K562 (cell line): ENCODE data around the gene PRELID1. TPM values are rescaled to one million over a fixed set of nuclear protein-coding genes. Genes with fewer than 3 reads are reported as not detected.

Source experiments
- CBX2 ChIP-seq: fragments of 200-600 bp; sonication (generic); IDR thresholded peaks from one replicate; pipeline ENCODE4 v1.6.1; 2012; ENCODE audit warnings: mild to moderate bottlenecking, low read length, inconsistent platforms; ENCODE audit not compliant: insufficient read depth, poor library complexity, severe bottlenecking
- DIDO1 ChIP-seq: fragments of 450-650 bp; IDR thresholded peaks from 2 replicates; pipeline ENCODE4 v1.6.1; 2016; ENCODE audit warnings: low read depth, missing biosample characterization, missing genetic modification characterization
- DNMT1 ChIP-seq: fragments of 450-650 bp; IDR thresholded peaks from 2 replicates; pipeline ENCODE4 v1.6.1; 2016; ENCODE audit warnings: antibody characterized with exemption, mild to moderate bottlenecking
- ETV1 ChIP-seq: fragments of 450-650 bp; conservative IDR thresholded peaks from 2 replicates; pipeline ENCODE4 v1.6.1; 2016; ENCODE audit warnings: missing genetic modification characterization, control low read depth, low read depth, missing compliant biosample characterization
- FOXP1 ChIP-seq: sonication (generic); formaldehyde crosslinking; IDR thresholded peaks from 2 replicates; pipeline ENCODE4 v1.8.0; 2022; ENCODE audit warnings: mild to moderate bottlenecking, missing genetic modification reagents
- GTF2F1 ChIP-seq: IDR thresholded peaks from 2 replicates; pipeline ENCODE4 v1.6.1; 2011; ENCODE audit warnings: low read depth, low read length, improper control_type of control experiment
- JUND ChIP-seq, 2 experiments: IDR thresholded peaks; 2 replicates in 1 of 2; 3 replicates in 1 of 2; pipeline ENCODE4 v1.6.1; 2011; ENCODE audit warnings: borderline replicate concordance in 2 of 2, low read depth in 2 of 2, low read length in 2 of 2, improper control_type of control experiment in 1 of 2, missing biosample characterization in 1 of 2, missing genetic modification characterization in 1 of 2, missing genetic modification reagents in 1 of 2
- KAT7 ChIP-seq: sonication (generic); formaldehyde crosslinking; IDR thresholded peaks from 2 replicates; pipeline ENCODE4 v1.8.0; 2022; ENCODE audit warnings: missing genetic modification reagents, mild to moderate bottlenecking, borderline replicate concordance
- MBD2 ChIP-seq: sonication (generic); IDR thresholded peaks from 2 replicates; pipeline ENCODE4 v1.6.1; 2016; ENCODE audit warnings: low read depth, borderline replicate concordance
- PHF20 ChIP-seq: fragments of 450-650 bp; IDR thresholded peaks from 2 replicates; pipeline ENCODE4 v1.6.1; 2018; ENCODE audit not compliant: partially characterized antibody
- POU5F1 ChIP-seq: fragments of 150-350 bp; IDR thresholded peaks from 2 replicates; pipeline ENCODE4 v1.6.1; 2014; ENCODE audit warnings: borderline replicate concordance, low read length, low read depth, mild to moderate bottlenecking; ENCODE audit not compliant: partially characterized antibody
- ZC3H8 ChIP-seq: fragments of 450-650 bp; IDR thresholded peaks from 2 replicates; pipeline ENCODE4 v1.6.1; 2017
- ZFP1 ChIP-seq: fragments of 450-650 bp; formaldehyde crosslinking; IDR thresholded peaks from 2 replicates; pipeline ENCODE4 v1.4.0; 2020; ENCODE audit warnings: mild to moderate bottlenecking, mixed read lengths
- ZNF124 ChIP-seq: sonication (generic); formaldehyde crosslinking; IDR thresholded peaks from 2 replicates; pipeline ENCODE4 v1.8.1; 2022; ENCODE audit warnings: missing genetic modification reagents
- ZNF347 ChIP-seq: fragments of 450-650 bp; formaldehyde crosslinking; IDR thresholded peaks from 2 replicates; pipeline ENCODE4 v1.4.0; 2020; ENCODE audit warnings: low read depth, mild to moderate bottlenecking, moderate library complexity
- ZNF75A ChIP-seq: fragments of 450-650 bp; formaldehyde crosslinking; IDR thresholded peaks from 2 replicates; pipeline ENCODE4 v1.4.0; 2020; ENCODE audit warnings: mild to moderate bottlenecking
- polyA plus RNA-seq, 8 experiments: library from polyadenylated mRNA; depleted of rRNA in 4 of 8; stranded (reverse) in 5 of 8; unstranded in 3 of 8; fragments of >200 nt; fragmentation: Nextera tagmentation in 2 of 8; fragmentation: Illumina TruSeq in 1 of 8; extraction: Ambion mirVana in 2 of 8; extraction: Trizol in 1 of 8; gene quantifications; 2 replicates each; pipeline versions ENCODE4 v1.2.1 to v1.2.3, GENCODE V29; 2011 to 2014; ENCODE audit warnings: inconsistent platforms in 1 of 8, missing spikeins in 1 of 8
- total RNA-seq, 7 experiments: library from RNA; depleted of rRNA in 6 of 7; stranded (reverse); fragments of >200 nt in 6 of 7; fragmentation: Illumina TruSeq in 2 of 7; extraction: Trizol in 2 of 7; gene quantifications; 2 replicates each; pipeline versions ENCODE4 v1.2.1 to v1.2.3, GENCODE V29; 2011 to 2021; ENCODE audit warnings: low replicate concordance in 1 of 7
- TF ChIP-seq, protein P1 (sequence below): fragments of 450-650 bp; formaldehyde crosslinking; IDR thresholded peaks from 2 replicates; pipeline ENCODE4 v1.4.0; 2020; ENCODE audit warnings: mild to moderate bottlenecking, moderate library complexity
- TF ChIP-seq, protein P2 (sequence below): fragments of 450-650 bp; IDR thresholded peaks from 2 replicates; pipeline ENCODE4 v1.6.1; 2016; ENCODE audit warnings: borderline replicate concordance
- TF ChIP-seq, protein P3 (sequence below): fragments of 250-450 bp; sonication (Bioruptor Pico); IDR thresholded peaks from 2 replicates; pipeline ENCODE4 v1.6.1; 2021; ENCODE audit warnings: mild to moderate bottlenecking
- TF ChIP-seq, protein P4 (sequence below), 2 experiments: IDR thresholded peaks in 1 of 2; conservative IDR thresholded peaks in 1 of 2; 2 replicates each; pipeline ENCODE4 v1.6.1; 2016; ENCODE audit warnings: low read depth in 2 of 2, mild to moderate bottlenecking in 1 of 2, missing compliant biosample characterization in 1 of 2, missing genetic modification characterization in 1 of 2, moderate library complexity in 1 of 2

PRELID1 gene
- total and polyA plus RNA-seq, 9 of the 15 experiments (the other 6 are each of a cell fraction or from before 2014, with no cell fraction given) = 40.1 to 484 (median 340) TPM

DNA sequence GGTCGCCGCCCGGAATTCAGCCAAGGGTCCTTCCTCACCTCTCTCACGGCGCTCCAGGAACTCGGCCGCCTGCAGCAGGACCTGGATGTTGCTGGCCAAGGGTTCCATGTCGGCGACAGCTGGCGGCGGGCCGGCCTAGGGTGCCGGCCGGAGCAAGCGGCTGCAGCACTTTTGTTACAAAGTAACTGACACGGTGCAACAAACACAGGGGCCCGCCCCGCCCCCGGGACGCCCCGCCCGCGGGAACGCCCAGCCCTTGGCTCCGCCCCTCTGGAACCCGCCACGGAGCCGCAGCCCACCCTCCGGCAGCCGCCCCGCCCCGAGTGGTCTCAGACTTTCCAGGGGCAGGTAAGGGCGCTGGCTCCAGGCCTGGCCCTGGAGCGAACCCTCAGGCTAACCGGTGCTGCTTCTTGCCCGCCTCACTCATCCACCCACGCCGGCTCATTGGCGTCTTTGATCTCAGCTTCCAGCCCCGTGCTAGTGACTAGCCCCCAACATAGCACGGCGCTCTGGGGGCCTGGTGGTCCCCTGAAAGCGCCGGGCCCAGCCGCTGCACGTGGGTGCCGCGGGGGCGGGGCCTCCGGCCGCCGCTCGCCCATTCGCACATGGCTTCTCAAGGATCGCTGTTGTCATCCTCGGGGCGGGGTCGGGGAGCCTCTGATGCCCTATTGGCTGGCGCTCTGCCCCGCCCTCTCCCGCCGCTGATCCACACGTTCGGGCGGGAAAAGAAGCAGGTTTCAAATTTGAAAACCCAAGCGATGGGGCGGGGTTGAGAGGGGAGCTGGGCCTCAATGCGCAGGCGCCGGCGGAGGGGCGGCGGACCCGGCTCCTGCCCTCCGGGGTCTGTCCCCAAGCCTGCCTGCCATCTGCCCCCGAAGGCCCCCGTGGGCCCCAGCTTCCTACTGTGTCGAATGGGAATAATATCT is 8.4 kb downstream of the PRELID1 start, which contains the start of gene MXD3 (continued):
- peak; percentile 63 for TF ChIP-seq MBD2
- TF ChIP-seq ZC3H8 = no peak
- TF ChIP-seq ZFP1 = no peak
- TF ChIP-seq JUND (IDR thresholded peaks at IDR 0.05; ENCODE audit: borderline replicate concordance, low read depth, low read length) = peak; percentile 62; the same call in 1 of the 2 replicates
- TF ChIP-seq JUND (tag; IDR thresholded peaks at IDR 0.05; ENCODE audit: borderline replicate concordance, low read depth, low read length) = peak; percentile 13; the same call in 1 of the 3 replicates
- TF ChIP-seq DIDO1 (tag) = no peak
- TF ChIP-seq, protein P1, sequence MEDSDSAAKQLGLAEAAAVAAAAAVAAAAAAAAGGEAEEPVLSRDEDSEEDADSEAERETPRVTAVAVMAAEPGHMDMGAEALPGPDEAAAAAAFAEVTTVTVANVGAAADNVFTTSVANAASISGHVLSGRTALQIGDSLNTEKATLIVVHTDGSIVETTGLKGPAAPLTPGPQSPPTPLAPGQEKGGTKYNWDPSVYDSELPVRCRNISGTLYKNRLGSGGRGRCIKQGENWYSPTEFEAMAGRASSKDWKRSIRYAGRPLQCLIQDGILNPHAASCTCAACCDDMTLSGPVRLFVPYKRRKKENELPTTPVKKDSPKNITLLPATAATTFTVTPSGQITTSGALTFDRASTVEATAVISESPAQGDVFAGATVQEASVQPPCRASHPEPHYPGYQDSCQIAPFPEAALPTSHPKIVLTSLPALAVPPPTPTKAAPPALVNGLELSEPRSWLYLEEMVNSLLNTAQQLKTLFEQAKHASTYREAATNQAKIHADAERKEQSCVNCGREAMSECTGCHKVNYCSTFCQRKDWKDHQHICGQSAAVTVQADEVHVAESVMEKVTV (CRISPR knock-in tag) = no peak
- TF ChIP-seq, protein P2, sequence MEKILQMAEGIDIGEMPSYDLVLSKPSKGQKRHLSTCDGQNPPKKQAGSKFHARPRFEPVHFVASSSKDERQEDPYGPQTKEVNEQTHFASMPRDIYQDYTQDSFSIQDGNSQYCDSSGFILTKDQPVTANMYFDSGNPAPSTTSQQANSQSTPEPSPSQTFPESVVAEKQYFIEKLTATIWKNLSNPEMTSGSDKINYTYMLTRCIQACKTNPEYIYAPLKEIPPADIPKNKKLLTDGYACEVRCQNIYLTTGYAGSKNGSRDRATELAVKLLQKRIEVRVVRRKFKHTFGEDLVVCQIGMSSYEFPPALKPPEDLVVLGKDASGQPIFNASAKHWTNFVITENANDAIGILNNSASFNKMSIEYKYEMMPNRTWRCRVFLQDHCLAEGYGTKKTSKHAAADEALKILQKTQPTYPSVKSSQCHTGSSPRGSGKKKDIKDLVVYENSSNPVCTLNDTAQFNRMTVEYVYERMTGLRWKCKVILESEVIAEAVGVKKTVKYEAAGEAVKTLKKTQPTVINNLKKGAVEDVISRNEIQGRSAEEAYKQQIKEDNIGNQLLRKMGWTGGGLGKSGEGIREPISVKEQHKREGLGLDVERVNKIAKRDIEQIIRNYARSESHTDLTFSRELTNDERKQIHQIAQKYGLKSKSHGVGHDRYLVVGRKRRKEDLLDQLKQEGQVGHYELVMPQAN = peak; percentile 99
- TF ChIP-seq ETV1 (tag) = no peak
- TF ChIP-seq POU5F1 = no peak
- TF ChIP-seq, protein P3, sequence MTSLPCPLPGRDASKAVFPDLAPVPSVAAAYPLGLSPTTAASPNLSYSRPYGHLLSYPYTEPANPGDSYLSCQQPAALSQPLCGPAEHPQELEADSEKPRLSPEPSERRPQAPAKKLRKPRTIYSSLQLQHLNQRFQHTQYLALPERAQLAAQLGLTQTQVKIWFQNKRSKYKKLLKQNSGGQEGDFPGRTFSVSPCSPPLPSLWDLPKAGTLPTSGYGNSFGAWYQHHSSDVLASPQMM (CRISPR knock-in tag) = no peak
- TF ChIP-seq ZNF347 (CRISPR knock-in tag) = no peak
- no peak for TF ChIP-seq KAT7 (CRISPR knock-in tag)
- no peak for TF ChIP-seq ZNF124 (CRISPR knock-in tag)
- no peak for TF ChIP-seq CBX2
- no peak for TF ChIP-seq GTF2F1
- TF ChIP-seq DNMT1 = no peak
- no peak for TF ChIP-seq ZNF75A
- peak; percentile 35 for TF ChIP-seq PHF20
- TF ChIP-seq FOXP1 (CRISPR knock-in tag) = no peak
- TF ChIP-seq, protein P4, sequence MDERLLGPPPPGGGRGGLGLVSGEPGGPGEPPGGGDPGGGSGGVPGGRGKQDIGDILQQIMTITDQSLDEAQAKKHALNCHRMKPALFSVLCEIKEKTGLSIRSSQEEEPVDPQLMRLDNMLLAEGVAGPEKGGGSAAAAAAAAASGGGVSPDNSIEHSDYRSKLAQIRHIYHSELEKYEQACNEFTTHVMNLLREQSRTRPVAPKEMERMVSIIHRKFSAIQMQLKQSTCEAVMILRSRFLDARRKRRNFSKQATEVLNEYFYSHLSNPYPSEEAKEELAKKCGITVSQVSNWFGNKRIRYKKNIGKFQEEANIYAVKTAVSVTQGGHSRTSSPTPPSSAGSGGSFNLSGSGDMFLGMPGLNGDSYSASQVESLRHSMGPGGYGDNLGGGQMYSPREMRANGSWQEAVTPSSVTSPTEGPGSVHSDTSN (CRISPR knock-in tag; IDR thresholded peaks at IDR 0.05; ENCODE audit: low read depth) = no peak
- TF ChIP-seq, protein P4 (tag; conservative IDR thresholded peaks at IDR 0.05; ENCODE audit: low read depth) = no peak
